ENCODE data around the gene SAMHD1.
"Not testable (repeated sequence)": the region's sequence is repeated elsewhere in the genome, so short reads cannot be mapped to it uniquely, and the experiment has no call there.

SAMHD1 gene

DNA sequence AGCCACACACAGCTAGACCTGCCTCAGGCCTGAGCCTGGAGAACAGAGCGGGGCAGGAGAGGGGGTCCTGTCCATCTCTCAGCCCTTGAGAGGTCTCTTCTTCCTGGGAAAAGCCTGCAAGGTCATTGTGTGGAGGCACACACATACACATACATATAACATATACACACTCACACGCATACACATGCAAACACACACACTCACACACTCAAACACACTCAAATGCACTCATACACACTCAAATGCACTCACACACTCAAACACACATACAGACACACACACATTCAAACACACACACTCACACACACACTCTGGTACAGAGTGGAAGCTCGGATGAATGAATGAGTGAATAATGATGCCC, 75.1 kb downstream of the SAMHD1 start:
- H3K4me3 ChIP-seq (ENCODE audit: low read depth, low read length) = no peak overlapping the region
- no peak for TF ChIP-seq CTCF (IDR thresholded peaks at IDR 0.05; ENCODE audit: low read depth, low read length)

GRCh38 chr20:36875702-36876472, 75.6 kb downstream of the SAMHD1 start, which contains the start of gene TLDC2:
TSS of gene TLDC2 (plus strand) at chr20:36876138. CDS start at chr20:36876175, 37 bp downstream.
- no peak for TF ChIP-seq CTCF (IDR thresholded peaks at IDR 0.05; ENCODE audit: low read depth, low read length)
- H3K4me3 ChIP-seq (ENCODE audit: low read depth, low read length) = no peak within 1 kb of the TSS

DNA sequence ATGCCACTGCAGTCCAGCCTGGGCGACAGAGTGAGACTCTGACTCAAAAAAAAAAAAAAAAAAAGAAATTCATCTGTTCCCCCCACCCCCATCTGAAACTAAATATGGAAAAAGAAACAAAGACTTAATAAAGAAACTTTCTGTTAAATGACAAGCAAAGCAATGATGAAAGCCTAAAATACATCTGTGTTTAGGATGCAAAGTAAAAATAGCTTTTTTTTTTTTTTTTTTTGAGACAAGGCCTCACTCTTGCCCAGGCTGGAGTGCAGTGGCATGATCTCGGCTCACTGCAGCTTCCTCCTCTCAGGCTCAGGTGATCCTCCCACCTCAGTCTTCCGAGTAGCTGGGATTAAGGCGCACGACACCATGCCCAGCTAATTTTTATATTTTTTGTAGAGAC, 76.4 kb downstream of the SAMHD1 start:
- not testable (repeated sequence) for H3K4me3 ChIP-seq (ENCODE audit: low read depth, low read length)

DNA sequence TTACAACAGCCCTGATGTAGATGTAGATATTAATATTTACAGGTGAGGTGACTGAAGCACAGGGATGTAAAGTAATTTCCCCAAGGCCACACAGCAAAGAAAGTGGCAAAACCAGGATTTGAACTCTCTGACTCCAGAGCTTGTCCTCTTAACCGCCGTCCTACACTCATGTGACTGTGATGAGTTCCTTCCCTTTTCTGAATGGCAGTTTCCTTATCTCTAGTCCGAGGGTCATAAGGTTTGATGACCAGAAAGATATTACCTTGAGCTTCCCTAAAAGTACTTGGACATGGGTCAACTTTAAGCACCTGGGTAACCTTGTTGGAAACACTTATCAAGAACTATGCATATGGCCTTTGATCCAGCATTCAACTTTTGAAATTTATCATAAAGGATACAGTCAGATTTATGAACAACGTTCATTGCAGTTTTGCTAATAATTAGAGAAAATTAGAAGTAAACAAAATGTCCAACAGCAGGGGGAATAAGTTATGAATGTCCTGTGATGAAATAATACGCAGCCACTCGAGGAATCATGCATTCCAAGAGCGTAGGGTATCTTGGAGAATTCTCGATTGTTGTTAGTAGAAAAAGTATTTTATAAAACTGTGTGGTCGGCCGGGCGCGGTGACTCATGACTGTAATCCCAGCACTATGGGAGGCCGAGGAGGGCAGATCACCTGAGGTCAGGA, 77.9 kb downstream of the SAMHD1 start:
- no peak for TF ChIP-seq CTCF (IDR thresholded peaks at IDR 0.05; ENCODE audit: low read depth, low read length)
- no peak overlapping the region for H3K4me3 ChIP-seq (ENCODE audit: low read depth, low read length)

- no peak for TF ChIP-seq CTCF (IDR thresholded peaks at IDR 0.05; ENCODE audit: low read depth, low read length)
- H3K4me3 ChIP-seq (ENCODE audit: low read depth, low read length) = no peak overlapping the region
Observed at GRCh38 chr20:36872852-36873251, 78.7 kb downstream of the SAMHD1 start.

- H3K4me3 ChIP-seq (ENCODE audit: low read depth, low read length) = no peak overlapping the region
Observed at GRCh38 chr20:36871640-36872570, 79.6 kb downstream of the SAMHD1 start.

More at GRCh38 chr20:36871640-36872570, 79.6 kb downstream of the SAMHD1 start:
- TF ChIP-seq CTCF (IDR thresholded peaks at IDR 0.05; ENCODE audit: low read depth, low read length) = no peak
